ENCODE measurements around the gene PCDHB7.
"Not testable (repeated sequence)": the region's sequence is repeated elsewhere in the genome, so short reads cannot be mapped to it uniquely, and the experiment has no call there.

Gene PCDHB7

GRCh38 chr5:141224844-141225243 is 52.4 kb downstream of the PCDHB7 start:
- not testable (repeated sequence) for DNase-seq (ENCODE audit: low spot score)

DNA sequence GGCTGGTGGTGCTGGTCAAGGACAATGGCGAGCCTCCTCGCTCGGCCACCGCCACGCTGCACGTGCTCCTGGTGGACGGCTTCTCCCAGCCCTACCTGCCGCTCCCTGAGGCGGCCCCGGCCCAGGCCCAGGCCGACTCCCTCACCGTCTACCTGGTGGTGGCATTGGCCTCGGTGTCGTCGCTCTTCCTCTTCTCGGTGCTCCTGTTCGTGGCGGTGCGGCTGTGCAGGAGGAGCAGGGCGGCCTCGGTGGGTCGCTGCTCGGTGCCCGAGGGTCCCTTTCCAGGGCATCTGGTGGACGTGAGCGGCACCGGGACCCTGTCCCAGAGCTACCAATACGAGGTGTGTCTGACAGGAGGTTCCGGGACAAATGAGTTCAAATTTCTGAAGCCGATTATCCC is 53.0 kb downstream of the PCDHB7 start:
- not testable (repeated sequence) for DNase-seq (ENCODE audit: low spot score)
